SHP77 (cell line): ENCODE results near the gene TMEM169.

ENCODE experiments used
- DNase-seq, 2 experiments: peaks; one replicate each; lab custom pipeline; 2025; lab: John Stamatoyannopoulos, UW

Gene TMEM169

DNA sequence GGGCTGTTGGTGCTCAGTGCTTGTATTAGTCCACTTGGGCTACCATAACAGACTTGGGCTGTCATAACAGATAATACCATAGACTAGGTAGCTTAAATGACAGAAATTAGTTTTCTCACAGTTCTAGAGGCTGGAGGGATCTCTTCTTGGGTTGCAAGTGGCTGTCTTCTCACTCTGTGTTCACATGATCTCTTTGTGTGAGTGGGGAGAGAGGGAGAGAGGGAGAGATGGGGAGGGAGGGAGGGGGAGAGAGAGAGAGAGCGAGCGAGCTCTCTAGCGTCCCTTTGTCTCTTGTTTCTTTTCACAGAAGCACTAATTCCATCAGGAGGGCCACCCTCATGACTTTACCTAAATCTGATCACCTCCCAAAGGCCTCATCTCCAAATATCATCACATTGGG lies 23.0 kb downstream of the TMEM169 start:
- no peak for DNase-seq

DNA sequence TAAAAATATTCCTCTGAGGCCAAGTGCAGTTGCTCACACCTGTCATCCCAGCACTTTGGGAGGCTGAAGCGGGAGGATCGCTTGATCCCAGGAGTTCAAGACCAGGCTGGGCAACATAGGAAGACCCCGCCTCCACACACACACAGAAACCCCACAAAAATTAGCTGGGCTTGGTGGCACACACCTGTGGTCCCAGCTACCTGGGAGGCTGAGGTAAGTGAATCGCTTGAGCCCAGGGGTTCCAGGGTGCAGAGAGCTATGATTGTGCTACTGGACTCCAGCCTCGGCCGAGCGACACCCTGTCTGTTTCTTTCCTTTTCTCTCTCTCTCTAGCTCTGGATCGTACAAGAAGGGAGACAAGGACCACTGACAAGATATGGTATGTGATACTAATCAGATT lies 25.6 kb downstream of the TMEM169 start:
- DNase-seq: no peak

DNA sequence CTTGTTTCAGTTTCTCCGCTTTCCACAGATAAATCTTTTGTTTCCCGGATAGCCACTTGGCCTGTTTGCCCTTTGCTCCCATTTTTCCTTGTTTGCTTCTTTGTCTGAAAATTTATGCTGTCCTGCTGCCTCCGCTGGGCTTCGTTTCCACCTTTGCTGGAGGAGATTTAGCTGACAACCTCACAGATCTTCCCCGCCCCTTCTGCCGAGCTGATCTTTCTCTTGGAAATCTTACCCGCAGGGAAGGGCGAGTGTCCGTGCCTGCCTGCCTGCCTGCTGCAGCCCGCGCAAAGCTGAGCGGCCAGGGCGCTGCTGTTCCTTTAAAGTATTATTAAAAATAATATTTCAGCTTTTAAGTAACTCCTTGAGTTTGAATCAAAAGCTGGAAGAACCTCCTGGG lies 26.0 kb downstream of the TMEM169 start:
- DNase-seq: no peak

DNA sequence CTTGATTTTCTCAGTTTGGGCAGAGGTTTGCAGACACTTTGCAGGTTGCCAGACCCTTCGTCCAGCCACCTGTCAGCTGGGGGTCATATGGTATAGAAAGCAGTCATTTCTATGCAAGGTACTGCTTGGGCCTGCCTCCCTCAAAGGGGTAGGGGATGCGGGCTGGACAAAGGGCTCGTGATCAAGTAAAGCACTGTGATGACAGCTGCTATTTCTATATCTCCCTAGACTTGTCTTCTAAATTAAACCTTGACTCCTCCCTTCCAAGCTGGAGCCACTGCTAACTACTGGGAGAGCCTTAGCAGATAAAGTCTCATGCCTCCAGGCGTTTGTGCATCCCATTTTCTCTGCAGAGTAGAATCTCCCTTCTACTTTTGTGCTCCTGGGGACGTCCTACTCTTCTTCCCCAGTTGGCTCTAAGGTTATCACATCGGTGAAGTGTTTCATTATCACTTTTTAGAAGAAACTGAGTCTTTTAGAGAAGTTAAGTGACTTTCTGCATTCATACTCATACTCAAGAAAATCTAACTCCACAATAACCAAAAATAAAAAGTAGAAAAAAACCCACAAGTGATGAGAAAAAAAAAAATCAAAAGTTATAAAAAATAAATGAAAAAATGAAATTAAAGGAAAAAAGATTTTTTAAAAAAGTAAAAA lies 26.7 kb downstream of the TMEM169 start:
- no peak for DNase-seq

DNA sequence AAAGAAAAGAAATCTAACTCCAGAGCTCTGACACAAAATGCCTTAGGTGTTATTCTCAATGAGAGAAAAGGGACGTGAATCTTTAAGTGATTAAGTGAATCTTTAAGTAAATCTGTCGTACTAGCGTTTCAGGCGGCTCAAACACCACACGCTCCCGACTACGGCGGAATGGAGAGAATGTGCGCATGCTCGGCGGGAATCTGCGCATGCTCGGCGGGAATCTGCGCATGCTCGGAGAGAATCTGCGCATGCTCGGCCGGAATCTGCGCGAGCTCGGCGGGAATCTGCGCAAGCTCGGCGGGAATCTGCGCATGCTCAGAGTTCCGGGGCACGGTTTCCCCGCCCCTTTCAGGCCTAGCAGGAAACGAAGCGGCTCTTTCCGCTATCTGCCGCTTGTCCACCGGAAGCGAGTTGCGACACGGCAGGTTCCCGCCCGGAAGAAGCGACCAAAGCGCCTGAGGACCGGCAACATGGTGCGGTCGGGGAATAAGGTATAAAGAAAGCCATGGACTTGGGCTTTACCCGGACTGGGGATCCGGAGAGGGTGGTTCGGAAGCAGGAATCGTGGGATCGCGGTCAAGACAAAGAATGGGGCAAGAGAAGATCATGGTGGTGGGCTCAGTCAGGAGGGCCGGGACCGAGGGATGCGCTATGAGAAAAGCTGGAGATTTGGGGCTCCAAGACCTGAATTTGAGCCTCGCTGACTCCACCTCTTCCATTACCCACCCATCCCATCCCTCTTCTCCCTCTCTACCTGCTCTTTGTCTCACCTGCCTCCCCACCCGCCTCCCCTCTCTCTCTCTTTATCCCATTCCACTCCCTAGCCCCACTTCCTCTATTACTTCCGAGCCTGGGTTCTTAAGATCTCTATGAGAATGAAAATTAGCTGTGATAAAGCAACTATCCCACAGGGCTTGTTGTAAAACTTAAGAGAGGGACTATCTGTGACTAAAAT lies 27.5 kb downstream of the TMEM169 start, which contains the start of gene XRCC5:
Gene XRCC5 (plus strand): TSS at position 382 of the 955 bp plus-strand sequence. CDS start 89 bp downstream, at position 471.
- DNase-seq: peak; percentile 95 to 96

DNA sequence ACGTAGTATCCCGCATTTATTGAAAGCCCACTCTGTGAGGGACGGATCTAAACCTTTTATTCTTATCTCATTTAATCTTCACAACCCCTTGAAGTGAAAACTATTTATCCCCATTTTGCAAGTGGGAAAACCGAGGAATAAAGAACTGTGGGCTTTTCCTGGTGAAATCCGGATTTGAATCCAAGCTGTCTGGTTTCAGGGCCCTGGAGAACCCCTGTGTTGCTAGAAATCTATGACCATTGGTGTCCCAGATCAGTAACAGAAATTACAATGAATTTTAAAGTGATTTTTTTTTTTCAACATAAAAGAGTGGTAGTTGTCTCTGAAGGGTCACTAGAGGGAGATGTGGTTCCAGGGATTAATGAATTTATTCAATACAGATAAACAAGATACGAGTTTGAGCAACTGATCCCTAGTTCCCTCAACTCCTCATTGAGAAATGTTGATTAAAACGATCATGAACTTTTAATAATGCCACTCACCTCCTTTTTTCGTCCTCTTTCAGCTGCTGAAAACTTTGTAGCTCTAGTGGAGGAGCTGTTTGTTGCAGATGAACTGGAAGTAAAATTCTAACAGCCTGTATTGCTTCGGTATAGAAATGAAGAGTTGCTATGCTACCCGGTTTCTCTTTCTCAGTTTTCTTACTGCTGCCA lies 28.4 kb downstream of the TMEM169 start:
- DNase-seq: no peak

DNA sequence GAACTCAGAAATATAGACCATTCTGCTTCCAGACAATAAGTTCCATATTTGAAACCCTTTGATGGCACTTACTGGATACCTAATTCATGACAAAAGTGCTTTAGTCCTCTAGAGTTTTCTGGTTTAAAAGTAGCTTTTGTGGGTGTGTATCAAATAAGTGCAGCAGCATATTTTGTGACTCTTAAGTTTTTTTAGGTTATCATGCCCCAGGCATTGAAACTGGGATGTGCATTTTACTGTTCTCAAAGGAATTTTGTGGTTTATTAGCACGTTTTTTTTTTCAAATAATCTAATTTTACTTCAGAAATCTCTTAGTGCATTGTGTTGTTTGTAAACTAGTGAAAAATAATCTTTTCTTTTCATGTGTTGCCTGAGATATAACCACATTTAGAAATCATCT lies 28.9 kb downstream of the TMEM169 start:
- DNase-seq: no peak

DNA sequence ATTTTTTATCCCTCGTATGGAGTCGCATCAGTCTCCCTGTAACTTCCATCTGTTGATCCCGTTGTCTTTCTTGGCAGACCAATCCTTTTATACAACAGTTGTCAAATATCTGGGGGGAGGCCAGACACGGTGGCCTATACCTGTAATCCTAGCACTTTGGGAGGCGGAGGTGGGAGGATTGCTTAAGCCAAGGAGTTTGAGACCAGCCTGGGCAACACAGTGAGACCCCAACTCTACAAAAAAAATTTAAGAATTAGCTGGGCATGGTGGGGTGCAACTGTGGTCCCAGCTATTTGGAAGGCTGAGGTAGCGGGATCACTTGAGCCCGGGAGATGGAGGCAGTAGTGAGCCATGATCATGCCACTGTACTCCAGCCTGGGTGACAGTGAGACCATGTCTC lies 29.4 kb downstream of the TMEM169 start:
- no peak for DNase-seq

DNA sequence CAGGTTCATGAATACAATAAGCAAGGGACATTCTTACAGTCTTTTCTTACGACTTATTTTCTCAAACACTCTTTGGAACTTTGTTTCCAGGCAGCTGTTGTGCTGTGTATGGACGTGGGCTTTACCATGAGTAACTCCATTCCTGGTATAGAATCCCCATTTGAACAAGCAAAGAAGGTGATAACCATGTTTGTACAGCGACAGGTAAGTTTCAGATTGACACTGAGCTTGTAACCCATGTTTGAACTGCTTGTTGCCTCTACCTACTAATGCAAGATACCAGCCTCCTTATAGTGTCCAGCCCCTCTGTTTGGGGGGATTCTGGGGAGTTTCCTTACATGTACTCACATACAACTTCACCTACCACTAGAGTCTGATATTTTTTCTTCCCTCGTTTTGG lies 31.2 kb downstream of the TMEM169 start:
- no peak for DNase-seq

DNA sequence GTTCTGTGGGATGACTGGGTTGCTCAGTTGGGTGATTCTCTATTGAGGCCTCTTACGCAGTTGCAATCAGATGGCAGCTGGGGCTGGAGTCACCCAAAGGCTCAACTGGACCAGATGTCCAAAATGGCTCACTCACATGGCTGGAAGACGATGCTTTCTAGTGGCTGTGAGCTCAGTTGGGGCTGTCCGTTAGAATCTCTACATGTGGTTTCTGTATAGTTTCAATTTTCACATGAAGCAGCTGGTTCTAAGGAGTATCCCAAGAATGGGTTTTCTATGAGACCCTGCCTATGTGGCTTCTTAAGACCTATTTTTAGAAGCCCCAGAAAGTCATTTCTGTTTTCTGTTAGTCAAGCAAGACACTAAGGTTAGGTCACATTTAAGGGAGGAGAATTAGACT lies 31.9 kb downstream of the TMEM169 start:
- DNase-seq: no peak

DNA sequence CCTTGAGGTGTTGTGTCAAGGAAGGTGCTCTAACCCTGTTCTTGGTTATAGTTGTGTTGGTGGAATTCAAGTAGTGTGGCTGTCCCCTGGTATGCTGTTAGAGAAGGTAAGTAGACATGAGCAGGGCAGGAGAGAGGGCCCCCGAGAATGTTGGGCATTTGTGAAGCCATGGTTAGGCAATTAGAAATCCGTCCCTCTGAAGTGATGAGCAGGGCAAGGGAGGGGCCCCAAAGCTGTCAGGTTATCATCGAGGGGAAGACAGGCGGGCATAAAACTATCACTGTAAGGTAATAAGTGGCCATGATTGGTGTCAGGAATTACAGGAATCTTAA lies 32.6 kb downstream of the TMEM169 start:
- DNase-seq: no peak

DNA sequence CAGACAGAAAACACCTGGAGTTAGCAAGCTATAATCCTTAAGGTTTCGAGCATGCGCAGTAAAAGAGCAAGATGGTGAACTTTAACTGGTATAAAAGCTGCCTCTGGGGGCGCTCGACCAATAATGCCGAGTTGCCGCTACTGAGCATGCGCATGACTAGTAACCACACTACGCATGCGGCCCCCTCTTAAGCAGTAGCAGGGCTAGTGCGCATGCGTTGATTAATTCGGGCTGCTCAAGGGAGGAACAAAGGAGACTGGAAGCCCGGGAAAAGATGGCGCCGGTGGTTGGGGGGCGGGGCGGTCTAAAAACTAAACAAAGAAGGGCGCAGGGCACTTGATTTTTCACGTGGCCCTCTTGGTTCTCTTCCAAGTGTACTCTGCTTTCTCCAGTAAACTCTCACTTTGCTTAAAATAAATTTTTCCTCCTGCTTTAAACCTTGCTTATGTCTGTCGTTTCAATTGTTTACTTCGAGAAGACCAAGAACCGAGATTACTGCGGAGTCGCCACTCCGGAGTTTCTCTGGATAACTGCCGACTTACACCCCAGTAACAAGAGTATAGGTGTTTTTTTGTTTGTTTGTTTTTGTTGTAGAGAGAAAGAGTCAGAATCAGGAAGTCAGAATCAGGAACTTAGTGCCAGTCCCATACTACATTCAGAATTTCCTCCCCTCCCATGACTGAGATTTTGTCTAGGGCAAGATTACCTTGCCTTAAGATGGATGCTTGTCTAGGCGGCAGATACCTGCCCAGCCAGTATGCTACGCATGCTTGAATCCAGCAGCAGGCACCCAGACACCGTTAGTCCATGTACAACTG lies 33.2 kb downstream of the TMEM169 start:
- peak; percentile 96 to 98 for DNase-seq

DNA sequence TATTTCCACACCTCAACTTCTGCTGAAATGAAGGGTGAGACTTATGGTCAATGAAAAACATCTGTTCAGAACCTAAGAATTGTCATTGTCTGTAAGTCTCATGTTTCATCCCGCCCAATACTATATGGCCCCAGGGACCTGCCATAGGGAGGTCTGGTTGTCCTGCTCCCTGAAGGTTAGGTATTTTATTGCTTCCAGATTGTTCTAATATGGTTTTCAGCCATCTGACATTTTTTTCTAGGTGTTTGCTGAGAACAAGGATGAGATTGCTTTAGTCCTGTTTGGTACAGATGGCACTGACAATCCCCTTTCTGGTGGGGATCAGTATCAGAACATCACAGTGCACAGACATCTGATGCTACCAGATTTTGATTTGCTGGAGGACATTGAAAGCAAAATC lies 34.7 kb downstream of the TMEM169 start:
- DNase-seq: no peak

DNA sequence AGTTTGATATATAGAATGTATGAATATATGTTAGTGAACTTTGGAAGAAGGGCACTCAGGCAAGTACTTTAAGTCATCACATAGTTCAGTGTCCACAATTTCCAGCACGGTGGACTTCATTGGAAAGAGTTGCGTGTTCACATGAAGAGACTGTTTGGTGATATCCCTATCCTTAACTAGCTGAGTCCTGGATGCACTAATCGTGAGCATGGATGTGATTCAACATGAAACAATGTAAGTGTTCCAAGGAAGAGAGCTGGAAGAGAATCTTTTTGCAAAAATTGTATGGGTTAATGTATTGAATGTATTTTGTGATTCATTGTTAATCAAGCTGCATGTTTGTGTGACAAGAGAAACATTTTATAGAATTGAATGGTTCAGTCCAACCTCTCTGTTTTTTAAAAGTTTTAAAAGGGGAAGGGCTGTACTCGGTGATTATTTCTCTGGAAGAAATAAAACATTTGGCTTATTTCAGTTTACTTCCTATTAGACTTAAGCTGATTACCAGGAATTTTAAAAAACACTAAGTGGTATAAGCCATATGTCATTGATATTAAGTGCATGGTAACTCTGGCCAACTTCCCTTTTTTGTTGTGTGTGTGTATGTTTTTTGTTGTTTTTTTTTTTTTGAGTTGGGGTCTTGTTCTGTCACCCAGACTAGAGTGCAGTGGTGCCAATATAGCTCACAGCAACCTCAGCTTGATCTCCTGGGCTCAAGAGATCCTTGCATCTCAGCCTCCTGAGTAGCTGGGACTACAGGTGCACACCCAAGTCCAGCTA lies 36.0 kb downstream of the TMEM169 start:
- DNase-seq: no peak

DNA sequence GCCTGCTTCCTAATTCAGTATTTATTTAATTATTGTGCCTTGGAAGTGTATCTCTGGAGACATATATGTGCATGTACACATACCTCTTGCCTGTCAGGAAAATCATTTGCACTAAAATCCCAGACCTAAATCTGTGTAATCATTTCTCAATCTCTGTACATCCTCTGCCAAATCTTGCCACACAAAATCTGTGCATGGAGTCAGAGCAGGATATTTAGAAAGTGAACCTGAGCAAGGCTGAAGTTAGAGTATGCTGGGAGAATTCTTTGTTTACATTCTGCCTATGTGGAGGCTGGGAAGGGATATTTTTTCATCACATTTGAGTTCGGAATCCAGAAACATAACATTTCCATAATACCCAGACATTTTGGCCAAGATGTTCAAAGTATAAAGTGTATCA lies 36.8 kb downstream of the TMEM169 start:
- no peak for DNase-seq

DNA sequence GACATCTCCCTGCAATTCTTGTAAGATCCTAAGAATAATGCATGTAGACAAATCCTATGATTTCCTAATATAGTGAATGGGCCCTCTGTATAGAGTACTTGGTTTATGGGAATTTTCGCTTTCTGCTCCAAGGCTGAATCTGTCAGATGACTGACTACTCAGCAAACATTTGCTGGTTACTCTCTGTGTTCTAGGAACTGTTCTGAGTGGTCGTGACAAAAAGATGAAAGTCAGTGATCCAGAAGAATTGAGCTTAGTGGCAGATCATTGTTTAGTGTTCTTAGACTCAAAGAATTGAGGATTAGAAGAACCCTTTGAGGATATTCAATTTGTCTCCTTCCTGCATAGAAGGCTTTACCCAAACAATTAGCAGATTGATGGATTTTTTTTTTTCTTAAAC lies 37.4 kb downstream of the TMEM169 start:
- DNase-seq: no peak

DNA sequence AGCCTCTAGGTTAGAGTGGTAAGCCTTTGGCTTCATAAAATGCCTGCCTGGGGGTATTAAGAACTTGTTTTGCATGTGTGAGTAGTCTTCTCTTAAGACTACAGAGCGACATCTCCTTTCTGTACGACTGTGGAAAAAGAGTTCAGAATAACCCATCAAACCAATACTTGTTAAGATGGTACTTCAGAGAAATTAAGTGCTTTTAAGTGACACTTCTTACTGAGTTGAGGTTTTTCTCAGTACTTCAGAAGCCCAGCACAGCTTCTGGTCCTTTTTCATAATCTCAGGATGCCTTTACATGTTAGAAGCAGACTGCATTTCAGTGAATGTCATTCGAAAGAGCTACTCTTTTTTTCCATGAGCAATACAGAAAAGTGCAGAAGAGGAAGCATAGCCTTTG lies 38.3 kb downstream of the TMEM169 start:
- DNase-seq: no peak

DNA sequence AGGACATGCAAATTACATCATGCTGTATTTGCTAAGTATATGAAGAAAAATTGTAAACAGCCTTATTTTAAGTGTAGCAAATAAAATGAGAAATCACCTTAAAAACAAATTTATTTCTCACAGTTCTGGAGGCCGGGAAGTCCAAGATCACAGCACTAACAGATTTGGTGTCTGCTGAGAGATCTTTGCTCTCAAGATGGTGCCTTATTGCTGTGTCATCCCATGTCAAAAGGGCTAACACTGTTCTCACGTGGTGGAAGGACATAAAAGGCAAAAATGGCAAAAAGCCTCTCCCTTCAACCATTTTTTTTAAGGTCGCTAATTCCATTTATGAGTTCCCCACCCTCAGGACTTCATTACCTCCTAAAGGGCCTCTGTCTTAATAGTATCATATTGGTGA lies 39.5 kb downstream of the TMEM169 start:
- no peak for DNase-seq

DNA sequence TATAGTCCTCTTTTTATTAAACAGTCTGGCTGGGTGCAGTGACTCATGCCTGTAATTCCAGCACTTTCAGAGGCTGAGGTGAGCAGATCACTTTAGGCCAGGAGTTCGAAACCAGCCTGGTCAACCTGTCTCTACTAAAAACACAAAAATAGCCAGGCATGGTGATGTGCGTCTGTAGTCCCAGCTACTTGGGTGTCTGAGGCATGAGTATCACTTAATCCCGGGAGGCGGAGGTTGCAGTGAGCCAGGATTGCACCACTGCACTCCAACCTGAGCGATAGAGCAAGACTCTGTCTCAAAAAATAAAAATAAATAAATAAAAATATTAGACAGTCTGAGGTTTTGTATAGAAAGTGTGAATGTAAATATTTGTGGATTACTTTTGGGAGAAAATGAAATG lies 45.2 kb downstream of the TMEM169 start:
- no peak for DNase-seq

DNA sequence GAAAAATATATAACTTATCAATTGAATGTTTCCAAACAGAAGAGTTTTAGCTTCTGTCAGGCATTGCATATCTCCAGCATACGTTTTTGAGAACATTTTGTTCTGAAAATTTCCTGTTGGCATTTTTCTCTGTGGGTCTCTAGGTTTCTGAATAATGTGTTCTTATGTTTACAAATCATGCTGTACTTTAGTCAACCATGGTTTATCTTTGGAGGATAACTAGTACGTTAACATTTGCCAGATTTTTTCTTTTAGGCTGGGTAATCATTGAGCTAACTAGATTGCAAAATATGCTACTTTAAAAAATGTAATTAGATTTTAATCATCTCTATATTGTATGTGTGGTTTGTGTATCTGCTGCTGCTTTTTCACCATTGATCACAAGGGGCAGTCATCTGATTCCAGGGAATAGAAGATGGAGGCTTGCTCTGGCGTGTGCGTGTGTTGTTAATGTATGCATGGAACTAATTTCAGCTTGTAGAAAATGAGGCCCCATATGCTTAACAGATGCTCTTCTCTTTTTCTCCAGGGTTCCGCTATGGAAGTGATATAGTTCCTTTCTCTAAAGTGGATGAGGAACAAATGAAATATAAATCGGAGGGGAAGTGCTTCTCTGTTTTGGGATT lies 48.7 kb downstream of the TMEM169 start:
- no peak for DNase-seq
